ENCODE results near the gene PDE10A. TPM values are rescaled to one million over a fixed set of nuclear protein-coding genes. Genes with fewer than 3 reads are reported as not detected.

The PDE10A gene
- total and polyA plus RNA-seq, 8 donors, result 0.78 to 58.2 (median 4.0) TPM; not detected in 1

DNA sequence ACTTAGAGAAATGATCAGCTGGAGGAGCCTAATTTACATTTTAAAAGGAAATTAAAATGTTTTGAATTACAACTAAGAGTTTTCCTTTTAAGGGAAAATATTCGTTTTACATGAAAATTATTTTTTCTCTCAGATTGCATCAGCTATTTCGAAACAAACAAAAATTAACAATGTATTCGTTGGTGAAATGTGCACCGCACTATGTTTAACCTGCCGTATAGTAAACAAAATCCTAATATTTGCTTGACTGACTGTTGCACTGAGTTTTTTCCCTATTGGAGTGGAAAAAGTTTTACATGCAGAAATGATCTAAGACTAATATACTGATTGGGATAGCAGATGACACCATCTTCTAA lies 5.7 kb downstream of the PDE10A start:
- peaks cover 11 to 43% (median 22%) of the 10 kb centered on the region in 3 donors for H3K27me3 ChIP-seq
- H3K4me1 ChIP-seq, result peaks cover 17 to 23% (median 19%) of the 10 kb centered on the region in 4 donors
- WGBS, 5 donors, result 83 to 90% (median 88%) methylated on average over 5 of the region's 5 CpGs
- intact Hi-C loops (cut with DNase I; ENCODE audit: low total_unique reads), result no loop called here
- TF ChIP-seq EP300 (IDR thresholded peaks at IDR 0.05) (no peak), POLR2A (IDR thresholded peaks at IDR 0.05) (no peak), POLR2AphosphoS5 (IDR thresholded peaks at IDR 0.05) (no peak)
- TF ChIP-seq, protein P1, sequence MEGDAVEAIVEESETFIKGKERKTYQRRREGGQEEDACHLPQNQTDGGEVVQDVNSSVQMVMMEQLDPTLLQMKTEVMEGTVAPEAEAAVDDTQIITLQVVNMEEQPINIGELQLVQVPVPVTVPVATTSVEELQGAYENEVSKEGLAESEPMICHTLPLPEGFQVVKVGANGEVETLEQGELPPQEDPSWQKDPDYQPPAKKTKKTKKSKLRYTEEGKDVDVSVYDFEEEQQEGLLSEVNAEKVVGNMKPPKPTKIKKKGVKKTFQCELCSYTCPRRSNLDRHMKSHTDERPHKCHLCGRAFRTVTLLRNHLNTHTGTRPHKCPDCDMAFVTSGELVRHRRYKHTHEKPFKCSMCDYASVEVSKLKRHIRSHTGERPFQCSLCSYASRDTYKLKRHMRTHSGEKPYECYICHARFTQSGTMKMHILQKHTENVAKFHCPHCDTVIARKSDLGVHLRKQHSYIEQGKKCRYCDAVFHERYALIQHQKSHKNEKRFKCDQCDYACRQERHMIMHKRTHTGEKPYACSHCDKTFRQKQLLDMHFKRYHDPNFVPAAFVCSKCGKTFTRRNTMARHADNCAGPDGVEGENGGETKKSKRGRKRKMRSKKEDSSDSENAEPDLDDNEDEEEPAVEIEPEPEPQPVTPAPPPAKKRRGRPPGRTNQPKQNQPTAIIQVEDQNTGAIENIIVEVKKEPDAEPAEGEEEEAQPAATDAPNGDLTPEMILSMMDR (IDR thresholded peaks at IDR 0.05), result no peak
- no peaks in the 10 kb centered on the region for H3K36me3 ChIP-seq
- H3K9me3 ChIP-seq, result no peaks in the 10 kb centered on the region
- no peak overlapping the region for H3K27ac ChIP-seq
- DNase-seq, result no peak
- H3K4me3 ChIP-seq, result no peak overlapping the region

DNA sequence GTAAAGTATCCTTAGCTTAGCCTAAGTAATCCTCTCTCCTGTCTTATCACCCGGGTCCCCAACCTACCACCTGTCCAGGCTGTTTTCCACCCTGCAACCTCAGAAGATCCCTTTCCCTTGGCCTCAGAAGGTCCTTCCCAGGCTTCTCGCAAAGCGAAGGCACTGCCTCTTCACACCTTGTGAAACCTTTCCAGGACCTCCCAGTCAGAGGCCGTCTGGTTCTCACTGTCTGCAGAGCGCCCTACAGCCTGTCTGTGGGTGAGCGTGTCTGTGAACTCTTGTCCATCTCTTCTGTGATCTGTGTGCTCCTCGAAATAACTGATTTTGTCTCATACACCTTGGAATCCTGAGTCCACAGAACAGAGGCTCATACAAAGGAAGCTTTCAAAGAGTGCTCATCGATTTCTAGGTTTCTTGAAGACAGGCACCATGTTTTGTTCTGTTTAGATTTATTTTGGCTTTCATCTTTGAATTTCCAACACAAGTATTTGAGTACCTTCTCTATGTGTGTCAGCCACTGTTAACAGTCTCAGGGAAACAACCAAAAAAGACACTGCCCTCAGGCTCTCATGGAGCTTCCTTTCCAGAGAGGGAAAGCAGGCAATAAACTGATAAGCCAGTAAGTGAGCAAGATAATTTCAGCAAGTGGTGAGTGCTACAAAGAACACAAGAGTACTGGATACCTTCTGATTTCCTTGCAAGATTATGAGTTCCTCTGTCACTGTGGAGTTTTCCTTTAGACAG lies 6.3 kb downstream of the PDE10A start:
- WGBS, 5 donors, result 90 to 93% (median 91%) methylated on average over 8 of the region's 8 CpGs
- no peaks in the 10 kb centered on the region for H3K9me3 ChIP-seq
- H3K27me3 ChIP-seq, result peaks cover 11 to 38% (median 22%) of the 10 kb centered on the region in 3 donors

DNA sequence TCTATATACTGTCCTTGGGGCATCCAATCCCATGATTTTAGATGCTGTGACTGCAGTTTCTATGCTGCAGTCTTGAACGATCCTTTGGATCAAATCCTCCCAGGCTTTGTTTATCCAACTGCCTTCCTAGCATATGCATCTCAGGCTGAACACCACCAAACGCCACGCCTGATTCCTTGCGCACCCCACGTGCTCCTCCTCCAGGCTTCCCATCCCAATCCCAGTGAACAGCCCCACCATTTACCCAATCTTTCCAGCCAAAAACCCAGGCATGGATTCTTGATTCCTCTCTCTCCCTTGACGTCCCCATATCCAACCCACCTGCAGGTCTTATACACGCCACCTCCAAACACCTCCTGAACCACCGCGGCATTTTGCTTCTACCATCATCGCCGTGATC lies 7.8 kb downstream of the PDE10A start:
- DNase-seq, result no peak
- H3K4me3 ChIP-seq, result no peak overlapping the region
- TF ChIP-seq POLR2A (IDR thresholded peaks at IDR 0.05), result no peak
- TF ChIP-seq POLR2AphosphoS5 (IDR thresholded peaks at IDR 0.05), result no peak
- TF ChIP-seq, protein P1 (IDR thresholded peaks at IDR 0.05), result no peak
- no peak for TF ChIP-seq EP300 (IDR thresholded peaks at IDR 0.05)
- peaks cover under 1 to 4% (median 2%) of the 10 kb centered on the region in 4 donors for H3K4me1 ChIP-seq
- intact Hi-C loops (cut with DNase I; ENCODE audit: low total_unique reads), result no loop called here
- WGBS, 5 donors, result 90 to 95% (median 94%) methylated on average over 11 of the region's 11 CpGs
- no peaks in the 10 kb centered on the region for H3K9me3 ChIP-seq
- no peak overlapping the region for H3K27ac ChIP-seq
- no peaks in the 10 kb centered on the region for H3K36me3 ChIP-seq
- peaks cover 0 to 22% (median 6%) of the 10 kb centered on the region in 3 donors for H3K27me3 ChIP-seq

More for the DNA sequence above, 6.3 kb downstream of the PDE10A start:
- intact Hi-C loops (cut with DNase I; ENCODE audit: low total_unique reads), result no loop called here
- Histone ChIP-seq H3K4me3 (no peak overlapping the region), H3K27ac (no peak overlapping the region), H3K36me3 (no peaks in the 10 kb centered on the region), H3K4me1 (peaks cover 16 to 19% (median 18%) of the 10 kb centered on the region in 4 donors)
- TF ChIP-seq POLR2AphosphoS5 (IDR thresholded peaks at IDR 0.05), result no peak
- TF ChIP-seq, protein P1 (IDR thresholded peaks at IDR 0.05), result no peak
- no peak for TF ChIP-seq POLR2A (IDR thresholded peaks at IDR 0.05)
- TF ChIP-seq EP300 (IDR thresholded peaks at IDR 0.05), result no peak
- no peak for DNase-seq

DNA sequence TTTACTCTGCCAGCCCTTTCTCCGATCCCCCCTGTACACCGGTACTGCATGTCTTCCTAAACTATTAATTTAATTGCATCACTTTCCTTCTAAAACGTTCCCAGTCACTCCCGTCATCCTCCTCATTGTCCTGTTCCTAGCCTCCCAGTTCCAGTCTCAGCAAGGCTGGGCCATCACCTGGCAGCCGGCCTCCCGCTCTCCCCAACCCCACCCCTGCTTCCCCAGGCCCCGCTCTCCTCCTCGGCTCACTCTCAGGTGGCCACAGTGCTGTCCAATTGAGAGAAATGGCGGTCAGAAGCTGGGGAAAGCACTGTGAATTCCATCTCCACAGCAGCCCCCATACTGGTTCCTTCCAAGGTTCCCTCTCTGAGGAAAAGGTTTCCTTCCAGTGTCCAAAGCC lies 8.9 kb downstream of the PDE10A start:
- intact Hi-C loops (cut with DNase I; ENCODE audit: low total_unique reads), result no loop called here
- no peaks in the 10 kb centered on the region for H3K9me3 ChIP-seq
- 92 to 95% (median 94%) methylated on average over 9 of the region's 9 CpGs for WGBS, 5 donors
- no peaks in the 10 kb centered on the region for H3K4me1 ChIP-seq
- no peak overlapping the region for H3K4me3 ChIP-seq
- H3K27ac ChIP-seq, result no peak overlapping the region
- H3K36me3 ChIP-seq, result no peaks in the 10 kb centered on the region
- no peak for DNase-seq
- TF ChIP-seq POLR2A (IDR thresholded peaks at IDR 0.05) (no peak), EP300 (IDR thresholded peaks at IDR 0.05) (no peak), POLR2AphosphoS5 (IDR thresholded peaks at IDR 0.05) (no peak)
- TF ChIP-seq, protein P1 (IDR thresholded peaks at IDR 0.05), result no peak
- peaks cover 0 to 12% (median 0%) of the 10 kb centered on the region in 3 donors for H3K27me3 ChIP-seq
